ENCODE measurements around the gene SLC26A6.
A peak's percentile ranks its signal among the peaks of the same experiment; 100 is the strongest.

Gene SLC26A6

GRCh38 chr3:48642605-48643004 is 7.3 kb upstream of the SLC26A6 start:
- no peaks in the 10 kb centered on the region for H3K9me3 ChIP-seq (ENCODE audit: insufficient read depth, low read depth, low read length)
- H3K27ac ChIP-seq (ENCODE audit: low read length), result no peak overlapping the region
- no peak overlapping the region for H3K9ac ChIP-seq (ENCODE audit: low read depth, low read length)
- H3K27me3 ChIP-seq (ENCODE audit: insufficient read depth, low read length), result no peaks in the 10 kb centered on the region
- H3K4me1 ChIP-seq (ENCODE audit: insufficient read depth, low read length), result 0 out of 2 replicates have a peak, but pooled peaks cover under 1% of the 10 kb centered on the region
- H3K4me3 ChIP-seq (ENCODE audit: low read length), result no peak overlapping the region
- peaks cover 49% of the 10 kb centered on the region for H3K36me3 ChIP-seq (ENCODE audit: insufficient read depth, low read depth, low read length)

- Histone ChIP-seq H3K27ac (ENCODE audit: low read length) (no peak overlapping the region), H3K36me3 (ENCODE audit: insufficient read depth, low read depth, low read length) (peaks cover 44% of the 10 kb centered on the region), H3K4me1 (ENCODE audit: insufficient read depth, low read length) (peaks cover 12% of the 10 kb centered on the region; the same call in 1 of the 2 replicates), H3K27me3 (ENCODE audit: insufficient read depth, low read length) (no peaks in the 10 kb centered on the region), H3K9me3 (ENCODE audit: insufficient read depth, low read depth, low read length) (no peaks in the 10 kb centered on the region), H3K4me3 (ENCODE audit: low read length) (no peak overlapping the region), H3K9ac (ENCODE audit: low read depth, low read length) (no peak overlapping the region)
These were observed 6.1 kb upstream of the SLC26A6 start for GRCh38 chr3:48641396-48641795.

- no peak overlapping the region for H3K9ac ChIP-seq (ENCODE audit: low read depth, low read length)
- peaks cover 35% of the 10 kb centered on the region for H3K36me3 ChIP-seq (ENCODE audit: insufficient read depth, low read depth, low read length)
- no peaks in the 10 kb centered on the region for H3K9me3 ChIP-seq (ENCODE audit: insufficient read depth, low read depth, low read length)
These were observed 4.8 kb upstream of the SLC26A6 start for GRCh38 chr3:48639944-48640606.

GRCh38 chr3:48637305-48637704 is 2.0 kb upstream of the SLC26A6 start:
- Histone ChIP-seq H3K27ac (ENCODE audit: low read length) (no peak overlapping the region), H3K9me3 (ENCODE audit: insufficient read depth, low read depth, low read length) (no peaks in the 10 kb centered on the region), H3K4me3 (ENCODE audit: low read length) (no peak overlapping the region), H3K27me3 (ENCODE audit: insufficient read depth, low read length) (no peaks in the 10 kb centered on the region), H3K4me1 (ENCODE audit: insufficient read depth, low read length) (peaks cover 15% of the 10 kb centered on the region; the same call in 1 of the 2 replicates), H3K36me3 (ENCODE audit: insufficient read depth, low read depth, low read length) (peaks cover 36% of the 10 kb centered on the region), H3K9ac (ENCODE audit: low read depth, low read length) (no peak overlapping the region)

More at GRCh38 chr3:48639944-48640606, 4.8 kb upstream of the SLC26A6 start:
- no peak overlapping the region for H3K27ac ChIP-seq (ENCODE audit: low read length)
- H3K4me3 ChIP-seq (ENCODE audit: low read length), result no peak overlapping the region
- no peaks in the 10 kb centered on the region for H3K27me3 ChIP-seq (ENCODE audit: insufficient read depth, low read length)
- peaks cover 13% of the 10 kb centered on the region; the same call in 1 of the 2 replicates for H3K4me1 ChIP-seq (ENCODE audit: insufficient read depth, low read length)

GRCh38 chr3:48636149-48636655 is 941 bp upstream of the SLC26A6 start:
- no peaks in the 10 kb centered on the region for H3K9me3 ChIP-seq (ENCODE audit: insufficient read depth, low read depth, low read length)
- H3K27me3 ChIP-seq (ENCODE audit: insufficient read depth, low read length), result no peaks in the 10 kb centered on the region
- peak overlapping the region; percentile 81 for H3K4me3 ChIP-seq (ENCODE audit: low read length)
- peak overlapping the region; percentile 62 for H3K27ac ChIP-seq (ENCODE audit: low read length)
- H3K4me1 ChIP-seq (ENCODE audit: insufficient read depth, low read length), result peaks cover 15% of the 10 kb centered on the region; the same call in 1 of the 2 replicates
- peaks cover 42% of the 10 kb centered on the region for H3K36me3 ChIP-seq (ENCODE audit: insufficient read depth, low read depth, low read length)
- H3K9ac ChIP-seq (ENCODE audit: low read depth, low read length), result peak overlapping the region; percentile 80; the same call in 1 of the 2 replicates

GRCh38 chr3:48634661-48635221 is 520 bp downstream of the SLC26A6 start:
- peak overlapping the region; percentile 81 for H3K4me3 ChIP-seq (ENCODE audit: low read length)
- H3K9ac ChIP-seq (ENCODE audit: low read depth, low read length), result peak overlapping the region; percentile 80
- peaks cover 15% of the 10 kb centered on the region; the same call in 1 of the 2 replicates for H3K4me1 ChIP-seq (ENCODE audit: insufficient read depth, low read length)
- no peaks in the 10 kb centered on the region for H3K27me3 ChIP-seq (ENCODE audit: insufficient read depth, low read length)
- H3K36me3 ChIP-seq (ENCODE audit: insufficient read depth, low read depth, low read length), result peaks cover 49% of the 10 kb centered on the region
- H3K9me3 ChIP-seq (ENCODE audit: insufficient read depth, low read depth, low read length), result no peaks in the 10 kb centered on the region
- no peak overlapping the region for H3K27ac ChIP-seq (ENCODE audit: low read length)

- Histone ChIP-seq H3K4me3 (ENCODE audit: low read length) (peak overlapping the region; percentile 81), H3K36me3 (ENCODE audit: insufficient read depth, low read depth, low read length) (peaks cover 49% of the 10 kb centered on the region), H3K4me1 (ENCODE audit: insufficient read depth, low read length) (peaks cover 15% of the 10 kb centered on the region; the same call in 1 of the 2 replicates), H3K27me3 (ENCODE audit: insufficient read depth, low read length) (no peaks in the 10 kb centered on the region), H3K9me3 (ENCODE audit: insufficient read depth, low read depth, low read length) (no peaks in the 10 kb centered on the region), H3K27ac (ENCODE audit: low read length) (no peak overlapping the region), H3K9ac (ENCODE audit: low read depth, low read length) (no peak overlapping the region)
These were observed 1.5 kb downstream of the SLC26A6 start for GRCh38 chr3:48633743-48634142.

GRCh38 chr3:48633256-48633655 is 2.0 kb downstream of the SLC26A6 start:
- Histone ChIP-seq H3K9ac (ENCODE audit: low read depth, low read length) (no peak overlapping the region), H3K27ac (ENCODE audit: low read length) (no peak overlapping the region), H3K4me1 (ENCODE audit: insufficient read depth, low read length) (peaks cover 15% of the 10 kb centered on the region; the same call in 1 of the 2 replicates), H3K36me3 (ENCODE audit: insufficient read depth, low read depth, low read length) (peaks cover 54% of the 10 kb centered on the region), H3K4me3 (ENCODE audit: low read length) (no peak overlapping the region), H3K27me3 (ENCODE audit: insufficient read depth, low read length) (no peaks in the 10 kb centered on the region), H3K9me3 (ENCODE audit: insufficient read depth, low read depth, low read length) (no peaks in the 10 kb centered on the region)

- Histone ChIP-seq H3K9ac (ENCODE audit: low read depth, low read length) (no peak overlapping the region), H3K4me3 (ENCODE audit: low read length) (no peak overlapping the region), H3K27me3 (ENCODE audit: insufficient read depth, low read length) (no peaks in the 10 kb centered on the region), H3K4me1 (ENCODE audit: insufficient read depth, low read length) (peaks cover 7% of the 10 kb centered on the region; the same call in 1 of the 2 replicates), H3K9me3 (ENCODE audit: insufficient read depth, low read depth, low read length) (no peaks in the 10 kb centered on the region), H3K36me3 (ENCODE audit: insufficient read depth, low read depth, low read length) (peaks cover 68% of the 10 kb centered on the region), H3K27ac (ENCODE audit: low read length) (no peak overlapping the region)
These were observed 3.5 kb downstream of the SLC26A6 start for GRCh38 chr3:48631516-48632448.

- Histone ChIP-seq H3K36me3 (ENCODE audit: insufficient read depth, low read depth, low read length) (peaks cover 78% of the 10 kb centered on the region), H3K9ac (ENCODE audit: low read depth, low read length) (no peak overlapping the region), H3K4me1 (ENCODE audit: insufficient read depth, low read length) (0 out of 2 replicates have a peak, but pooled peaks cover 2% of the 10 kb centered on the region), H3K4me3 (ENCODE audit: low read length) (no peak overlapping the region), H3K27ac (ENCODE audit: low read length) (no peak overlapping the region), H3K9me3 (ENCODE audit: insufficient read depth, low read depth, low read length) (no peaks in the 10 kb centered on the region), H3K27me3 (ENCODE audit: insufficient read depth, low read length) (no peaks in the 10 kb centered on the region)
These were observed 4.4 kb downstream of the SLC26A6 start for GRCh38 chr3:48630833-48631232.

- Histone ChIP-seq H3K27me3 (ENCODE audit: insufficient read depth, low read length) (no peaks in the 10 kb centered on the region), H3K27ac (ENCODE audit: low read length) (no peak overlapping the region), H3K4me1 (ENCODE audit: insufficient read depth, low read length) (0 out of 2 replicates have a peak, but pooled peaks cover 2% of the 10 kb centered on the region), H3K4me3 (ENCODE audit: low read length) (no peak overlapping the region), H3K9me3 (ENCODE audit: insufficient read depth, low read depth, low read length) (no peaks in the 10 kb centered on the region), H3K9ac (ENCODE audit: low read depth, low read length) (no peak overlapping the region), H3K36me3 (ENCODE audit: insufficient read depth, low read depth, low read length) (peaks cover 82% of the 10 kb centered on the region)
These were observed 4.9 kb downstream of the SLC26A6 start for GRCh38 chr3:48630407-48630806.
